K562 (cell line): ENCODE results near the gene ZDHHC1. TPM values are rescaled to one million over a fixed set of nuclear protein-coding genes. Genes with fewer than 3 reads are reported as not detected.

Experiments
- ARID1B ChIP-seq: fragments of 450-650 bp; IDR thresholded peaks from 2 replicates; pipeline ENCODE4 v1.6.1; 2016; ENCODE audit warnings: antibody characterized with exemption, mild to moderate bottlenecking, inconsistent platforms
- BRD4 ChIP-seq: fragments of 200-600 bp; sonication (generic); IDR thresholded peaks from 2 replicates; pipeline ENCODE4 v1.6.1; 2017; ENCODE audit warnings: inconsistent platforms
- CCNT2 ChIP-seq: IDR thresholded peaks from 2 replicates; pipeline ENCODE4 v1.6.1; 2011; ENCODE audit warnings: borderline replicate concordance, low read depth, mild to moderate bottlenecking, moderate library complexity, mixed read lengths, low read length; ENCODE audit not compliant: insufficient read length; ENCODE audit errors: extremely low read depth
- EGR1 ChIP-seq: fragments of 450-650 bp; conservative IDR thresholded peaks from 2 replicates; pipeline ENCODE4 v1.6.1; 2017; ENCODE audit warnings: mild to moderate bottlenecking
- GABPB1 ChIP-seq: sonication (generic); formaldehyde crosslinking; IDR thresholded peaks from 2 replicates; pipeline ENCODE4 v1.8.0; 2022; ENCODE audit warnings: mild to moderate bottlenecking, missing genetic modification reagents
- HEY1 ChIP-seq: fragments of 250-450 bp; sonication (Bioruptor Pico); IDR thresholded peaks from 2 replicates; pipeline ENCODE4 v1.5.0; 2020; ENCODE audit warnings: mild to moderate bottlenecking, moderate library complexity, borderline replicate concordance
- KAT7 ChIP-seq: sonication (generic); formaldehyde crosslinking; IDR thresholded peaks from 2 replicates; pipeline ENCODE4 v1.8.0; 2022; ENCODE audit warnings: missing genetic modification reagents, mild to moderate bottlenecking, borderline replicate concordance
- MED1 ChIP-seq: sonication (generic); formaldehyde crosslinking; IDR thresholded peaks from 2 replicates; pipeline ENCODE4 v1.8.1; 2023; ENCODE audit warnings: missing genetic modification reagents, borderline replicate concordance
- PHB2 ChIP-seq: fragments of 450-650 bp; IDR thresholded peaks from 2 replicates; pipeline ENCODE4 v1.6.1; 2017; ENCODE audit warnings: low read depth
- SREBF1 ChIP-seq: fragments of 150-350 bp; IDR thresholded peaks from 2 replicates; pipeline ENCODE4 v1.6.1; 2014; ENCODE audit warnings: antibody characterized with exemption, low read depth, low read length, borderline replicate concordance
- ZBTB17 ChIP-seq: fragments of 450-650 bp; formaldehyde crosslinking; IDR thresholded peaks from 2 replicates; pipeline ENCODE4 v1.4.0; 2020; ENCODE audit warnings: mild to moderate bottlenecking
- polyA plus RNA-seq, 8 experiments: library from polyadenylated mRNA; depleted of rRNA in 4 of 8; stranded (reverse) in 5 of 8; unstranded in 3 of 8; fragments of >200 nt; fragmentation: Nextera tagmentation in 2 of 8; fragmentation: Illumina TruSeq in 1 of 8; extraction: Ambion mirVana in 2 of 8; extraction: Trizol in 1 of 8; gene quantifications; 2 replicates each; pipeline versions ENCODE4 v1.2.1 to v1.2.3, GENCODE V29; 2011 to 2014; ENCODE audit warnings: inconsistent platforms in 1 of 8, missing spikeins in 1 of 8
- total RNA-seq, 7 experiments: library from RNA; depleted of rRNA in 6 of 7; stranded (reverse); fragments of >200 nt in 6 of 7; fragmentation: Illumina TruSeq in 2 of 7; extraction: Trizol in 2 of 7; gene quantifications; 2 replicates each; pipeline versions ENCODE4 v1.2.1 to v1.2.3, GENCODE V29; 2011 to 2021; ENCODE audit warnings: low replicate concordance in 1 of 7
- TF ChIP-seq, protein P1 (sequence below): fragments of 200-800 bp; sonication (Bioruptor generic); IDR thresholded peaks from 2 replicates; pipeline ENCODE4 v1.6.1; 2017; ENCODE audit warnings: missing genetic modification characterization, missing compliant biosample characterization
- TF ChIP-seq, protein P2 (sequence below): fragments of 450-650 bp; IDR thresholded peaks from 2 replicates; pipeline ENCODE4 v1.6.1; 2016; ENCODE audit warnings: antibody characterized with exemption
- TF ChIP-seq, protein P3 (sequence below), 2 experiments: IDR thresholded peaks; 2 replicates each; pipeline ENCODE4 v1.6.1; 2011; ENCODE audit warnings: borderline replicate concordance in 1 of 2, control low read depth in 1 of 2, low read depth in 1 of 2, low read length in 1 of 2, mild to moderate bottlenecking in 1 of 2, mixed read lengths in 1 of 2, moderate library complexity in 1 of 2; ENCODE audit not compliant: insufficient read depth in 1 of 2, insufficient read length in 1 of 2, poor library complexity in 1 of 2, severe bottlenecking in 1 of 2; ENCODE audit errors: extremely low read depth in 1 of 2

ZDHHC1 gene
- total and polyA plus RNA-seq, 9 of the 15 experiments (the other 6 are each of a cell fraction or from before 2014, with no cell fraction given), result 0.06 to 0.77 (median 0.25) TPM; not detected in 4

DNA sequence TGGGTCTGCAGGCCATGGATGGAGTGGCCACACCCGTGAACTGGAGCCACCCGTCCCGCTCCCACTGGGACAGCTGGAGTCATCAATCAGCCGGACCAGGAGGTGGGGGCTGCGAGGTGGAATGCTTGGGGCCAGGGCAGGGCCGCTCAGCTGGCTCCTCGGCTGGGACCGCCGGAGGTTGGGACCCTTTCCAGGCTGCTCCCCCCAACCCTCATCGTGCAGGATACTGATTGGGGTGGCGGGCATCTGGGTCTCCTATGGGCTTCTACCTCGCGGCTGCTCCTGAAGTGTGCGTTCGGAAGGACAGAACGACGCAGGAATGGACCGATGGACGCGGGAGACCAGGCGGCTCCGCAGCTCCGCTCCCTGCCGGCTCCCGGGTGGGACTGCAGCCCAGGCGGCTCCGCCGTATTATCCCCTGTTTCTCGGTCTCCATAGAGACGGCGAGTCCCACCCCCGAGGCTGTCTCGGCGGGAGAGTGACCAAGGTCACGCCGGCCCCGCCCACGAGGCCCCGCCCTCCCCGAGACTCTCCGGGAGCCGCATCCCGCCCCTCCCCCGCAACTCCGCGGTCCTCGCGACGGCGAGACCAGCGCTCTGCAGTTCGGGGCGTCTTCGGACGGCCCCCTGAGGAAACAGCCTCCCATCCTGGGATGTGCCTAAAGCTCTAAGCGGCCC lies 23.0 kb downstream of the ZDHHC1 start, which contains the start of gene TPPP3 (continued):
- TF ChIP-seq, protein P1, sequence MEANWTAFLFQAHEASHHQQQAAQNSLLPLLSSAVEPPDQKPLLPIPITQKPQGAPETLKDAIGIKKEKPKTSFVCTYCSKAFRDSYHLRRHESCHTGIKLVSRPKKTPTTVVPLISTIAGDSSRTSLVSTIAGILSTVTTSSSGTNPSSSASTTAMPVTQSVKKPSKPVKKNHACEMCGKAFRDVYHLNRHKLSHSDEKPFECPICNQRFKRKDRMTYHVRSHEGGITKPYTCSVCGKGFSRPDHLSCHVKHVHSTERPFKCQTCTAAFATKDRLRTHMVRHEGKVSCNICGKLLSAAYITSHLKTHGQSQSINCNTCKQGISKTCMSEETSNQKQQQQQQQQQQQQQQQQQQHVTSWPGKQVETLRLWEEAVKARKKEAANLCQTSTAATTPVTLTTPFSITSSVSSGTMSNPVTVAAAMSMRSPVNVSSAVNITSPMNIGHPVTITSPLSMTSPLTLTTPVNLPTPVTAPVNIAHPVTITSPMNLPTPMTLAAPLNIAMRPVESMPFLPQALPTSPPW, result peak; percentile 47; the same call in 1 of the 2 replicates
- TF ChIP-seq BRD4 (no peak), PHB2 (no peak), SREBF1 (no peak), ARID1B (no peak), ZBTB17 (CRISPR knock-in tag) (no peak), GABPB1 (CRISPR knock-in tag) (0 out of 2 replicates have a peak, but pooled peaks have one; percentile 41), HEY1 (CRISPR knock-in tag) (no peak), CCNT2 (peak; percentile 53), EGR1 (peak; percentile 71), KAT7 (CRISPR knock-in tag) (no peak), MED1 (CRISPR knock-in tag) (no peak)
- TF ChIP-seq, protein P2, sequence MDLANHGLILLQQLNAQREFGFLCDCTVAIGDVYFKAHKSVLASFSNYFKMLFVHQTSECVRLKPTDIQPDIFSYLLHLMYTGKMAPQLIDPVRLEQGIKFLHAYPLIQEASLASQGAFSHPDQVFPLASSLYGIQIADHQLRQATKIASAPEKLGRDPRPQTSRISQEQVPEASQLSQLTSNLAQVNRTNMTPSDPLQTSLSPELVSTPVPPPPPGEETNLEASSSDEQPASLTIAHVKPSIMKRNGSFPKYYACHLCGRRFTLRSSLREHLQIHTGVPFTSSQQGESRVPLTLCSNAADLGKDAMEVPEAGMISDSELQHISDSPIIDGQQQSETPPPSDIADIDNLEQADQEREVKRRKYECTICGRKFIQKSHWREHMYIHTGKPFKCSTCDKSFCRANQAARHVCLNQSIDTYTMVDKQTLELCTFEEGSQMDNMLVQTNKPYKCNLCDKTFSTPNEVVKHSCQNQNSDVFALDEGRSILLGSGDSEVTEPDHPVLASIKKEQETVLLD, result no peak
- TF ChIP-seq, protein P3, sequence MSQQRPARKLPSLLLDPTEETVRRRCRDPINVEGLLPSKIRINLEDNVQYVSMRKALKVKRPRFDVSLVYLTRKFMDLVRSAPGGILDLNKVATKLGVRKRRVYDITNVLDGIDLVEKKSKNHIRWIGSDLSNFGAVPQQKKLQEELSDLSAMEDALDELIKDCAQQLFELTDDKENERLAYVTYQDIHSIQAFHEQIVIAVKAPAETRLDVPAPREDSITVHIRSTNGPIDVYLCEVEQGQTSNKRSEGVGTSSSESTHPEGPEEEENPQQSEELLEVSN (IDR thresholded peaks at IDR 0.05; ENCODE audit: borderline replicate concordance in 1 of 2, extremely low read depth in 1 of 2, insufficient read depth in 1 of 2, insufficient read length in 1 of 2, low read depth in 1 of 2, low read length in 1 of 2, poor library complexity in 1 of 2, severe bottlenecking in 1 of 2), result peak in 1 of 2 experiments; percentile 69
